ENCODE measurements around the gene FRMPD2.
"Not testable (repeated sequence)": the region's sequence is repeated elsewhere in the genome, so short reads cannot be mapped to it uniquely, and the experiment has no call there.

FRMPD2 gene

DNA sequence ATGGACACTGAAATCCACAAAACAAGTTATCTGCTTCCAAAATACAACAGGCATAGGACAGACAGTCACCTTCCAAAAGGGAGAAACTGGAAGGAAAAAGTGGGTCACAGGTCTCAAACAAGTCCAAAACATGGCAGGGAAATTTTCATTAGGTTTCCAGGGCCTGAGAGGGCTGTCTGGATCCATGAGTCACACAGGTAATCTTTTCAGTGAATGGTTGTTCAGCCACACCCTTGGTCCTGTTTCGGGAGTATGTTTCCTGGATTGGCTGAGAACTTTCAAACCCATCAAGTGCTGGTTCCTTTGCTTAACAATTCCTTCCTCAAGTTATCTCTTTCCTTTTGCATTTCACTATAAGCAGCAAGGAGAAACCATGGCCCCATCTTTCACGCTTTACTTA lies 145.5 kb downstream of the FRMPD2 start:
- DNase-seq (ENCODE audit: low read depth in 2 of 2) = not testable (repeated sequence)

DNA sequence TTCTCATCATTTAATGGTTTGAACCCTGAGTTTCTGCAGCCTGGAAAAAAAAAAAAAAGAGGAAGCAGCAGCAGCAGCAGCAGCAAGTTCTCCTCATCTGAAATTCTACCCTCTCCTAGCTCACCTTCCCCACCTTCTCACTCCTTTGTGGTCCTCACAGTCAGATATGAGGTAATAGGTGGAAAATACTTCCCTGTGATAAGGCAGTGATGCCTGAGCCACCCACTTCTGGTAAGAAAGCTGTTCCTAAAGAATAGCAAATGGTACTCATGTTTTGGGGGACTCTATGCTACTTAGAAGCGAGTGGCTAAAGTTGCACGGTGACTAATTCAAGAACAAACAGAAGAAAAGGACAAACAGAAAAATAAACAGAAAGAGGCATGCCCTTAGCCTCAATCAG lies 148.2 kb downstream of the FRMPD2 start:
- DNase-seq (ENCODE audit: low read depth in 2 of 2) = not testable (repeated sequence)

DNA sequence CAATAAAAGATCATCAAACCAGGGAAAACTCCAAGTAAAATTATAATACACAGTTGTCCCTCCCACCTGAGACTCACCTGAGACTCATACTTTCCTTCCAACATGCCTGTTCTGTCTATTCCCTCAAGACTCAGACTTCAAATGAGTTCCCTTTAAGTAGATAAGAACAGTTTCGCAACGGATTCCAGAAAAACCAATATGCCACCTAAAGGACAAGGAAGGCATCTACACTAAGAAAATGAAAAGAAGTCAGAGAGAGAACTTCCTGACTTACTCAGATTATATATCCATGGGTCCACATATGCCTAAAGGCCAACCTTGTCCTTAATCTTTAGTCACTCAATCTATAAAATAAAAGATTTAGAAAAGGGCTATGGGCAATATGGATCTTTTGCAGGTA lies 148.9 kb downstream of the FRMPD2 start:
- not testable (repeated sequence) for DNase-seq (ENCODE audit: low read depth in 2 of 2)

DNA sequence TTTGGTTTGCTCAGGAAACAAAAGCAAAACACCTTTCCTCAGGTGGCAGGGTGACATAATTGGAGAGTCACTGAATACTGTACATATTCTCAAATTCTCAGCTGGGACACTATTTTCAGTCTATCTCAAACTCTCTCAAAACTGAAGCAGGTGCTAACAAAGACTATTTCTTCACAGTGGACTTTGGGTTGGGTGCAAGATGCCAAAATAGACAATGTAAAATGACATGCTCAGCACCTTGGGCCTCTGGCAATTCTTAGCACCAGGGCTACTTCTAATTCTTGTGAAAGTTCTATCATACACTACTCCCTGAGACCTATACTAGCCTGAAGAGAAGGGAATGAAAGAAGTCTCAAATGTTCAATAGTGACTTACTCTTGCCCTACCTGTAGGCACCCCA lies 151.9 kb downstream of the FRMPD2 start:
- DNase-seq (ENCODE audit: low read depth in 2 of 2) = not testable (repeated sequence)

DNA sequence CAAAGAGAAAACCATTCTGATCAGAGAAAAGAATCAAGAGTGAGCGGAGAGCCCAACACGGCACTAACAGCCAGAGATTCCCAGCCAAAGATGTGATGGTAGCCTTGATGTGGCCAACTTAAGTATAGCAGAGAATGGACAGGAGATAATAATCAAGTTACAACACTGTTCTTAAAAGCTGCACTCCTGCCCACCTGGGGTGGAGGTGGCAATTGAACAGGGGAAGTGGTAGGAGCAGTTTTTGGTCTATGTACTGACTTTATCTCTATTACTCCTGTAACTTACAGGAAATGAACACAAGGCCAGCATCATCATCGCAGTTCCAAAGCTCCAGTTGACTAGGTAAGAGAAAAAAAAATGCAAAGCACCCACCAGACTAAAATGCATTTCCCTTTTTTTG lies 164.2 kb downstream of the FRMPD2 start:
- not testable (repeated sequence) for DNase-seq (ENCODE audit: low read depth in 2 of 2)

Data from activated CD4-positive, alpha-beta T cell treated with anti-CD3 and anti-CD28 coated beads for 24 hours (primary cell).